Osteoblast (primary cell): ENCODE results near the gene MYOM1. TPM values are rescaled to one million over a fixed set of nuclear protein-coding genes. Genes with fewer than 3 reads are reported as not detected.

ENCODE experiments used
- DNase-seq: peaks from one replicate; pipeline ENCODE4 v3.0.0; 2011; ENCODE audit warnings: low spot score, mixed read lengths; ENCODE audit not compliant: insufficient read length; ENCODE audit errors: missing footprints
- H2AFZ ChIP-seq: 2 replicates; pipeline ENCODE4 v1.6.0; 2011; ENCODE audit warnings: mild to moderate bottlenecking, low read length
- H3K27ac ChIP-seq: 2 replicates; pipeline ENCODE4 v1.5.1; 2011; ENCODE audit warnings: mild to moderate bottlenecking, low read depth, low read length, moderate library complexity
- H3K27me3 ChIP-seq: 2 replicates; pipeline ENCODE4 v1.6.0; 2012; ENCODE audit warnings: mild to moderate bottlenecking, control low read depth, inconsistent platforms, low read length, moderate library complexity; ENCODE audit not compliant: insufficient read depth
- H3K36me3 ChIP-seq: 2 replicates; pipeline ENCODE4 v1.5.1; 2011; ENCODE audit warnings: mild to moderate bottlenecking, low read length, control low read depth, moderate library complexity; ENCODE audit not compliant: insufficient read depth
- H3K4me1 ChIP-seq: 2 replicates; pipeline ENCODE4 v1.5.1; 2011; ENCODE audit warnings: mild to moderate bottlenecking, low read length, control low read depth, moderate library complexity; ENCODE audit not compliant: insufficient read depth
- H3K4me2 ChIP-seq: 2 replicates; pipeline ENCODE4 v1.6.0; 2011; ENCODE audit warnings: mild to moderate bottlenecking, low read length; ENCODE audit not compliant: insufficient read depth
- H3K4me3 ChIP-seq: fragments of 200-600 bp; sonication (generic); 3 replicates; pipeline ENCODE4 v1.5.1; 2012; ENCODE audit warnings: mild to moderate bottlenecking, low read length, inconsistent platforms; ENCODE audit not compliant: insufficient read depth
- H3K79me2 ChIP-seq: 2 replicates; pipeline ENCODE4 v1.6.0; 2012; ENCODE audit warnings: mild to moderate bottlenecking, low read length, control low read depth, inconsistent platforms; ENCODE audit not compliant: insufficient read depth
- H3K9me3 ChIP-seq: 2 replicates; pipeline ENCODE4 v1.5.1; 2011; ENCODE audit warnings: low read depth, low read length, control low read depth
- H4K20me1 ChIP-seq: 2 replicates; pipeline ENCODE4 v1.6.0; 2012; ENCODE audit warnings: mild to moderate bottlenecking, low read length, control low read depth; ENCODE audit not compliant: insufficient read depth
- CTCF ChIP-seq: IDR thresholded peaks from 2 replicates; pipeline ENCODE4 v1.5.1; 2011; ENCODE audit warnings: mild to moderate bottlenecking, low read depth, low read length, moderate library complexity; ENCODE audit errors: extremely low read depth
- total RNA-seq: library from RNA; depleted of rRNA; stranded (reverse); fragments of >200 nt; gene quantifications from 2 replicates; pipeline ENCODE4 v1.2.3, GENCODE V29; 2012

Gene MYOM1
- total RNA-seq, 1 donor = 1.8 TPM

GRCh38 chr18:3180325-3180724 lies 39.4 kb downstream of the MYOM1 start:
- Histone ChIP-seq H3K36me3 (no peaks in the 10 kb centered on the region), H3K4me3 (no peak overlapping the region), H3K4me2 (no peak overlapping the region), H3K79me2 (no peaks in the 10 kb centered on the region), H3K4me1 (no peaks in the 10 kb centered on the region), H3K27me3 (no peaks in the 10 kb centered on the region), H2AFZ (no peak overlapping the region), H3K9me3 (no peaks in the 10 kb centered on the region), H3K27ac (no peak overlapping the region), H4K20me1 (no peaks in the 10 kb centered on the region)
- no peak for TF ChIP-seq CTCF
- peak; percentile 65 for DNase-seq

GRCh38 chr18:3179430-3180089 lies 40.2 kb downstream of the MYOM1 start:
- no peak overlapping the region for H2AFZ ChIP-seq
- H3K9me3 ChIP-seq = no peaks in the 10 kb centered on the region
- H3K79me2 ChIP-seq = no peaks in the 10 kb centered on the region
- H3K4me3 ChIP-seq = no peak overlapping the region
- no peaks in the 10 kb centered on the region for H3K4me1 ChIP-seq
- no peaks in the 10 kb centered on the region for H3K36me3 ChIP-seq
- no peak for DNase-seq
- TF ChIP-seq CTCF = no peak
- H3K27me3 ChIP-seq = no peaks in the 10 kb centered on the region
- no peaks in the 10 kb centered on the region for H4K20me1 ChIP-seq
- H3K4me2 ChIP-seq = no peak overlapping the region
- no peak overlapping the region for H3K27ac ChIP-seq

- no peaks in the 10 kb centered on the region for H3K79me2 ChIP-seq
- H3K4me1 ChIP-seq = no peaks in the 10 kb centered on the region
- no peaks in the 10 kb centered on the region for H3K9me3 ChIP-seq
- no peaks in the 10 kb centered on the region for H3K27me3 ChIP-seq
- DNase-seq = no peak
- no peak for TF ChIP-seq CTCF
- no peak overlapping the region for H2AFZ ChIP-seq
- no peaks in the 10 kb centered on the region for H4K20me1 ChIP-seq
- H3K27ac ChIP-seq = no peak overlapping the region
- H3K36me3 ChIP-seq = no peaks in the 10 kb centered on the region
- H3K4me3 ChIP-seq = no peak overlapping the region
- no peak overlapping the region for H3K4me2 ChIP-seq
Measured at GRCh38 chr18:3177902-3178687, 41.7 kb downstream of the MYOM1 start.

GRCh38 chr18:3175195-3175758 lies 44.5 kb downstream of the MYOM1 start:
- Histone ChIP-seq H3K4me2 (no peak overlapping the region), H3K27ac (no peak overlapping the region), H3K4me3 (no peak overlapping the region), H2AFZ (no peak overlapping the region), H3K4me1 (no peaks in the 10 kb centered on the region), H3K9me3 (no peaks in the 10 kb centered on the region), H4K20me1 (no peaks in the 10 kb centered on the region), H3K27me3 (no peaks in the 10 kb centered on the region), H3K79me2 (no peaks in the 10 kb centered on the region), H3K36me3 (no peaks in the 10 kb centered on the region)
- TF ChIP-seq CTCF = no peak
- DNase-seq = no peak
